Activated CD8-positive, alpha-beta memory T cell treated with anti-CD3 and anti-CD28 coated beads for 1 hour (primary cell): ENCODE measurements around the gene UCHL5.
"Not testable (repeated sequence)": the region's sequence is repeated elsewhere in the genome, so short reads cannot be mapped to it uniquely, and the experiment has no call there.

Source experiments
- DNase-seq, 2 donors: peaks; one replicate each; pipeline ENCODE4 v3.0.0-alpha.2; 2020; ENCODE audit warnings: low read depth in 1 of 2; ENCODE audit errors: extremely low read depth in 1 of 2

Gene UCHL5

GRCh38 chr1:193066606-193067005, 7.4 kb upstream of the UCHL5 start:
- DNase-seq: no peak

DNA sequence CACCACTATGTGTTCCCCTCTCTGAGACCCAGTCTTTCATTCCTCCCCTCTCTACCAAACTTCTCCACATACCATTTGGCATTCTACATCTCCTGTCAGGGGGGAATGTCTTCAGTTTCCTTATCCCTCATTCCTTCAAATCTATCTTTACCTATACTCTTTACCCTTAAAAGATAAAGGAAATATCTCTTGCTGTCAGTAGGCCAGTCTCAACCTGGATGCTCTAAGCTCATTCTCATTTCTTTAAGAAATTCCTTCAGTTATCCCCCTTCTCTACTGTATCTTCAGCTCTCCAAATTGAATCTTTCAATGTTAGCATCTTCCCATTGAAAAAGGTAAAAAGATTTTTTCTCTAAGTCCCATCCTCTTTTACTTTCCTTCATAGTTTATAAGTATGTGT, 6.8 kb upstream of the UCHL5 start:
- no peak for DNase-seq

DNA sequence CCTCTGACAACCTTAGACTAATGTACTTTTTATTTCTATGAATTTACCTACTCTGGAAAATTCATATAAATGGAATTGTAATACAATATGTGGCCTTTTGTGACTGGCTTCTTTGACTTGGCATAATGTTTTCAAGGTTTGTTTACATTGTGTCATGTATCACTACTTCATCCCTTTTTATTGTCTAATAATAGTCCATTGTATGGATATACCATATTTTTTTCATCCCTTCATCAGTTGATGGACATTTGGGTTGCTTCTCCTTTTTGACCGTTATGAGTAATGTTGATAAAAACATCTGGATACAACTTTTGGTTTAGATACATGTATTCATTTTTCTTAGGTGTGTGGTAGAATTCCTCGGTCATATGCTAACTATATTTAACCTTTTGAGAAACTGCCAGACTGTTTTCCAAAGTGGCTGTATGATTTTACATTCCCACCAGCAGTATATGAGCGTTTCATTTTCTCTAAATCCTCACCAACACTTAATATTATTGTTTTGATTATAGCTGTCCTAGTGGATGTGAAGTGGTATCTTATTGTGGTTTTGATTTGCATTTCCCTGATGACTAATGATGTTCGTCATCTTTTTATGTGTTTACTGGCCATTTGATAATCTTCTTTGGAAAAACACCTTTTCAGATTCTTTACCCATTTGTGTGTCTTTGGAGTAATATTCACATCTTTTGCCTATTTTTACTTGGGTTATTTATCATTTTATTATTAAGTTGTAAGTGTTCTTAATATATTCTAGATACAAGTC, 3.7 kb upstream of the UCHL5 start:
- no peak for DNase-seq

GRCh38 chr1:193060938-193061337, 1.8 kb upstream of the UCHL5 start:
- DNase-seq: no peak

- no peak for DNase-seq
These were observed 1.2 kb upstream of the UCHL5 start for GRCh38 chr1:193060406-193060805.

DNA sequence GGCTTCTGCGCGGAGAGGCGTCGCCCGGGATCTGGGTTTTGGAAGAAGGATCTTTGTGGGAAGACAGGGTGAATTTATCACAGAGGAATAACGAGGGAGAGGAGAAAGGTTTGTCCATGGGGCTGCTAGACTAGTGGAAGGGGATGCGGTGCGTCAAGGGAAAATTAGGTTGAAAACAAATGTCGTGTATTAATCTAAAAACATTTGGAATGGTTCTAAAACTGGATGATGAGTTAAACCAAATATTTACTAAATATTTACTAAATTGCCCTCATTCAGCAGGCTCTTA, 899 bp upstream of the UCHL5 start:
- DNase-seq: no peak

- DNase-seq: peak in 1 of 2 donors; percentile 14
These were observed 455 bp downstream of the UCHL5 start for GRCh38 chr1:193058529-193059281.

- no peak for DNase-seq
These were observed 4.9 kb downstream of the UCHL5 start for GRCh38 chr1:193054169-193054675.

- DNase-seq: not testable (repeated sequence)
These were observed 10.2 kb downstream of the UCHL5 start for GRCh38 chr1:193048913-193049312.

DNA sequence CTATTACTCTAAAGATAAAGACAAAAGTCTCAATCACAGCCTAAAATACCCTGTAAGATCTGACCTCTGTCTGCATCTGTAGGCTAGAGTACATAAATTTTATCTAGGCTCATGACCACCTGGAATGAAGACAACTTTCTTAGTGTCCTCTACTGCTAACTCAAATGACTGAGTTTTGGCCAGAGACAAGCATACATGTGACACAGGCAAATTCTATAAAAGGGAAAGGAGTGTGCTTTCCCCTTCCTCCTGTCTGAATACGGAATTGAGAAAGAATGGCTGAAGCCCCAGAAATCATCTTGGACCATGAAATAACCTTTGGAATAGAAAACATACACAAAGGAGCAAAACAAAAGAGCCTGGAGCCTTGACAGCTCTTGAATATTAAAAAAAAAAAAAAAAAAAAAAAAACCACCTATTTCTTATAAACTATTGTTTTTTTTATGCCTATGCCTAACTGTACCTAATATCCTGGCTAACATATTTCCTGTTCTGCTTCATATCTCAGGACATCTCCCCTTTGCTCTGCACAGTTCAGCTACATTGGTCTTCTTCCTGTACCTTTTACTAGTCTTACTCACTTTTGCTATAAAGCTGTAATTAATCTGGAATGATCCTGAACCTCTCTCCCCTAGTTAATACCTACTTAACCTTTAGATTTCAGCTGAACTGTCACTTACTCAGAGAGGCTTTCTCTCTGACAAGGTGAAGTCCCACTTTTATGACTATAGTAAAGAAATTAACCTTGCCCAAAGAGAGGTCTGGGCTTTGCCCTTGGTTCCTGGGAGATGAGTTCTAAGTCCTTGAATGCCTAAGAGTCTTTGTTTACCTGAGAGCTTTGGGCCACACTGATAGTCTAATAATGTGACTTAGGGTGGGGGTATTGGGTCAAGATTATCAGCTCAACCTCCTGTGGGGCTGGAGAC, 16.1 kb downstream of the UCHL5 start:
- DNase-seq: no peak

DNA sequence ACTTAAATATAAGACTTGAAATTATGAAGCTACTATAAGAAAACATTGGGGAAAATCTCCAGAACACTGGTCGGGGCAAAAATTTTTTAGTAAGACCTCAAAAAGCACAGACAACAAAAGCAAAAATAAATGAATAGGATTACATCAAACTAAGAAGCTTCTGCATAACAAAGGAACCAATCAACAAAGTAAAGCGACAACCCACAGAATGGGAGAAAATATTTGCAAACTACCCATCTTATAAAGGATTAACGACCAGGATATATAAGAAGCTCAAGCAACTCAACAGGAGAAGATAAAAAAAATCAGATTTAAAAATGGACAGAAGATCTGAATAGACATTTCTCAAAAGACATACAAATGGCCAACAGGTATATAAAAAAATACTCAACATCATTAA, 19.1 kb downstream of the UCHL5 start:
- no peak for DNase-seq

DNA sequence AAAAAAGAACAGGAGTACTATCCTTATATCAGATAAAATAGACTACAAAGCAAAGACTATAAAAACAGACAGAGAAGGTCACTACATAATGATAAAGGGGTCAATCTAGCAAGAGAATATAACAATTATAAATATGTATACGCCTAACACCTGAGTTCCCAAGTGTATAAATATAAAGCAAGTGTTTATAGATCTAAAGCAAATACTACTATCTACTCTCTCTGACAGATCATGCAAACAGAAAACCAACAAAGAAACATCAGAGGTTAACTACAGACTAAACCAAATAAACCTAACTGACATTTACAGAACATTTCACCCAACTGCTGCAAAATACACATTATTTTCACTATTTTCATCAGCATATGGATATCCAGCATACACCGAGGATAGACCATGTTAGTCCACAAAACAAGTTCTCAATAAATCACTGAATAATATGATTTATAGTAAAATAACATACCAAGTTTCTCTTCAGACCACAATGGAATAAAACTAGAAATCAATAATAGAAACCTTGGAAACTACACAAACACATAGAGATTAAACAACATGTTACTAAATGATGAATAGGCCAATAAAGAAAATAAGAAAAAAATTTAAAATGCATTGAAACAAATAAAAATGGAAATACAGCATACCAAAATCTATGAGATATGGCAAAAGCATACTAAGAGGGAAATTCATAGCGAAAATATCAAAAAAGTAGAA, 22.7 kb downstream of the UCHL5 start:
- DNase-seq: no peak

GRCh38 chr1:193033610-193034009, 25.6 kb downstream of the UCHL5 start:
- DNase-seq: no peak

DNA sequence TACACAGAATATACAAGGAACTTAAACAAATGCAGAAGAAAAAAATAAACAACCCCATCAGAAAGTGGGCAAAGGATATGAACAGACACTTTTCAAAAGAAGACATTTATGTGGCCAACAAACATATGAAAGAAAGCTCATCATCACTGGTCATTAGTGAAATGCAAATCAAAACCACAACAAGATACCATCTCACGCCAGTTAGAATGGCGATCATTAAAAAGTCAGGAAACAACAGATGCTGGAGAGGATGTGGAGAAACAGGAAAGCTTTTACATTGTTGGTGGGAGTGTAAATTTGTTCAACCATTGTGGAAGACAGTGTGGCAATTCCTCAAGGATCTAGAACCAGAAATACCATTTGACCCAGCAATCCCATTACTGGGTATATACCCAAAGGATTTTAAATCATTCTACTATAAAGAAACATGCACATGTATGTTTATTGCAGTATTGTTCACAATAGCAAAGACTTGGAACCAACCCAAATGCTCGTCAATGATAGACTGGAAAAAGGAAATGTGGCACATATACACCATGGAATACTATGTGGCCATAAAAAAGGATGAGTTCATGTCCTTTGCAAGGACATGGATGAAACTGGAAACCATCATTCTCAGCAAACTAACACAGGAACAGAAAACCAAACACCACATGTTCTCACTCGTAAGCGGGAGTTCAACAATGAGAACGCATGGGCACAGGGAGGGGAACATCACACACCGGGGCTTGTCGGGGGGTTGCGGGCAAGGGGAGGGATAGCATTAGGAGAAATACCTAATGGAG, 26.3 kb downstream of the UCHL5 start:
- not testable (repeated sequence) for DNase-seq

- DNase-seq: no peak
These were observed 27.7 kb downstream of the UCHL5 start for GRCh38 chr1:193031431-193031830.

GRCh38 chr1:193030280-193030679, 28.9 kb downstream of the UCHL5 start:
- no peak for DNase-seq

DNA sequence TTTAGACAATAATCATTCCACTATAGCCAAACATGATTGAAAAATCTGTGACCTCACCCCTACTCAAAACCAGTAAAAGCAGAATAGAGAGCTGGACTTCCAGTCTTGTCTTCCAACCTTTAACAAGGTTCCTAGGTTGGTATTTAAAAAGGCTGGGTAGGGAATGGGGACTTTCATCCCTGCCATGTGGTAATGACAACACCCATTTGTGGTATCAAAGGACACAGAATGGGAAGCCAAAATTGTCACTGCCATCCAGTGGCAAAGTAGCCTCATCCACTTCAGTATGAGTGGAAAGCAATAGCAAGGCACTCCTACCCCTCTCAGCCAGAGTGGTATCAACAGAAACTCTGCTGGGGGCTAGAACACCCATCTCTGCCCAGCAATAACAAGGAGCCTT, 33.9 kb downstream of the UCHL5 start:
- no peak for DNase-seq

DNA sequence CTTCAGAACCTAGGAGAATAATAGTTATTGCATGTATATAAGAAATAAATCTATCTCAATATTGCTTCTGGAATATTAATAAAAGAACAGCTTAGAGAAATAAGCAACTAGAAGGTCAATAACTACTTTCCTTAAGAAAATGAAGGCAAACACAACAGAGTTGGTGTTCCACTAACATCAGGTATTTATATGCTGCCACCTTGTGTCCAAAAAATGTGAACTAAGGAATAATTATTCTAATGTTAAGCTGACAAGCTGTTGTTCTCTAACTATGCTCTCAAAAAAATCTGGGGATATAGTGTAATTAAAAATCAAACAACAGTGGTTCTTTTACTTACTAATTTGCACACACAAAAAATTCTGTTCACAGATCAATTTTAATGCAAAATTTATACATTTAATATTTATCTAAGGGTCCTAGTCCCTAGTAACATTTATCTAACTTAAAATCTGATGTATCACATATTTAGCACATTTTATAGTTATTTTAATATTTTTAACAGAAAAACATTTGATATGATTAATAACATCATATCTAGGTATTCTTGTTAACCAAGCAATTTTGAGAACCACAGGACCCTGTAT, 39.6 kb downstream of the UCHL5 start:
- DNase-seq: no peak

DNA sequence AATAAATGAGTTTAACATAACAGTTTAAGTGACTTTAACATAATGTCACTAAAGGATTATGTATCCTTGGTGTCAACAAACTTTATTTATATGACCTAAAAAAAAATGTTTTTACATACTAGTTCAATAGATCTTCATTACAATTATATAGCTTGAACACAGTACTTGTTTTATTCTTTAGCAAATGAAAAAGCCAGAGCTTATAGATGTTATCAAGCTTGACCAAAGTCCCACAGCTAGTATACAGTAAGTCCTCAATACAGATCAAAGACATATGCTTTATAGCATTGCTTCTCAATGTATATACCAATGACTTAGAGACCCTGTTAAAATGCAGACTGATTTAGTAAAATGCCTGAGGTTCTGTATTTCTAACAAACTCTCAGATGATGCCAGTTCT, 42.4 kb downstream of the UCHL5 start:
- DNase-seq: no peak

DNA sequence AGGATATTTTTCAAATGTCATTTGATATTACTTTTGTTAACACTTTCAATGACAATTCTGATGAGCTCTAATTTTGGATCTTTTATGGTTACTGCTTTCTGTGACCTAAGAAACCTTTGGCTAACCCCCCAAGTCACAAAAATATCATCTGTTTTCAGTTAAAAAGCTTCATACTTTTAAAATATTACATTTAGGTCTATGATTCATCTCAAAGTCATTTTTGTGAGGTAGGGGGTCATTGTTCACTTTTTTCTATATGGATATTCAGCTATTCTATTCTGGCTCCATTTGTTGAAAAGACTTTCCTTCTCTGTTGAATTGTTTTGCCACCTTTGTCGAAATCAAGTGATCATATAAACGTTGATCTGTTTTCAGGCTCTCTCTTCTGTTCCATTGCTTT, 44.8 kb downstream of the UCHL5 start:
- no peak for DNase-seq
